Hematopoietic multipotent progenitor cell treated with erythropoietin and hydrocortisone succinate and interleukin-3 and kit ligand, for 6 days (in vitro differentiated cells): ENCODE data around the gene TMEM266.

Experiments used
- DNase-seq: peaks from one replicate; pipeline ENCODE4 v3.0.0-alpha.2; 2015

TMEM266 gene

DNA sequence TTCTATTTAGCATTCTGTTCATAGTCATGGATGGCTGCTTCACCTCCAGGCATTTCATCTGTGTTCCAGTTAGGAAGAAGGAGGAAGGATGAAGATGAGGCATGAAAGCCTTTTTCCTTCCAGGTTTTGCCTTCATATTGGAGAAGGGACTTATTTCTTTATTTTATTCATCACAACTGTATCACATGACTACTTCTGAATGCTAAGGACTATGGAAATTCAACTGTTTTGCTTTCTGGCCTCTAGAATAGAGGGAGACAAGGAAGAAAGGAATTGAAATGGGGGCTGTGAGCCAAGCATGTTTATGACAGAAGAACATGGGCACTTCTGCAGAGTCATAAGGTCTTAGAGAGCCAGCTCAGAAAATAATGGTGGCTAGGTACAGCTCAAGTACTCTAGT, 10.4 kb downstream of the TMEM266 start:
- DNase-seq, result no peak

GRCh38 chr15:76070921-76071635, 11.3 kb downstream of the TMEM266 start:
- DNase-seq, result no peak

DNA sequence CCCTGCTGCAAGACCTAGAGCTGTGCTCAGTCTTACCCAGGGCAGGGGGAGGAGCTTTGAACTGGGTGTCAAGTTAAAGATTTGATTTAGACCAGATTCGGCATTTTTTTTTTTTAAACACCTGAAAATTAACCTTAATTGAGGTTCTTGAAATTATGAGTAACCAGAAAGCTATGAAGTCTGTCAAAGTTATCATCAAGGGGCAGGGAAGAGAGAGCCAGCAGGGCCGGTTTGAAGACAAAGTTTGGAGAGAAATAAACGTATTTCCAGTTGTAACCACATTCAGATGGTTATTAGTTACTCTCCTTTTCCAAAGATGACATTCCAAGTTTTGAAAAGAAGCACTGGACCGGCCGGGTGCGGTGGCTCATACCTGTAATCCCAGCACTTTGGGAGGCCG, 12.0 kb downstream of the TMEM266 start:
- no peak for DNase-seq

GRCh38 chr15:76073554-76073953, 13.8 kb downstream of the TMEM266 start:
- DNase-seq, result no peak

GRCh38 chr15:76075046-76075445, 15.3 kb downstream of the TMEM266 start:
- DNase-seq, result no peak

- DNase-seq, result peak; percentile 6
These were observed 18.6 kb downstream of the TMEM266 start for GRCh38 chr15:76078285-76078877.

- DNase-seq, result no peak
These were observed 24.5 kb downstream of the TMEM266 start for GRCh38 chr15:76084256-76084655.

- DNase-seq, result no peak
These were observed 38.9 kb downstream of the TMEM266 start for GRCh38 chr15:76098685-76099084.

- no peak for DNase-seq
These were observed 39.6 kb downstream of the TMEM266 start for GRCh38 chr15:76099388-76099787.

DNA sequence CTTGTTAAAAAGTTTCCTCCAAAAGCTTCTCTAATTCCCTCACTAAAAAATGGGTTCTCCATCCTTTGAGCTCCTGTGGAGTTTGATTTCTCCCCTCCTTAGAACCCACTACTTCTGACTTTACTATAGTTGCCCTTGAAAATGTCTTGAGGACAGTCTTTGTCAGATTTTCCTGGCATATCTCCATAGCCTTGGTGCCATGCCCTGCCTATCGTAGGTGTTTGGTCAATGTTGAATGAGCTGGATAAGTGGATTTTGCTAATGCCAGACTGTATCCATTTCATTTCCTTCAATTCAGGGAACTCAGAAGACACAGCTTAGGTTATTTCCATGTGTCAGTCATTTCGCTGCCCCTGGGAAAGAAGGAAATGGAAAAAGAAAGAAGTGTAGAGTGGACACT, 40.6 kb downstream of the TMEM266 start:
- no peak for DNase-seq

DNA sequence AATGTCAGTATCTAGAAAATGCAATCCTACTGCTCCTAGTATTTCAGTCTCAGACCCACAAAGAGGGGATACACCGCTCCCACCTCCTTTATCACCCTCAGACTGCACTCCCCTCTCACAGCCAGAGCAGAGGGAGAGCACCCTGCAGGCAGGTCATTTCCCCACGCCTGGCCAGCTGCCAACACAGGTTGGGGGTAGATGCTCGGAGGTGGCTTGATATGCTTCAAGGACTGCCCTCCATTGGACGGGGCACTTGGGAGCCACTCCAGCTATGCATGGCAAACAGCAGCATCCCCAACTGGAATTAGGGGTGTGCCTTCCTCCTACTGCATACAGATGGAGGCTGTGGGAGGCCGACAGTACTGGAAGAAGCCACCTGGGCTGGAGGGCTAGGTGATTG, 41.9 kb downstream of the TMEM266 start:
- no peak for DNase-seq

DNA sequence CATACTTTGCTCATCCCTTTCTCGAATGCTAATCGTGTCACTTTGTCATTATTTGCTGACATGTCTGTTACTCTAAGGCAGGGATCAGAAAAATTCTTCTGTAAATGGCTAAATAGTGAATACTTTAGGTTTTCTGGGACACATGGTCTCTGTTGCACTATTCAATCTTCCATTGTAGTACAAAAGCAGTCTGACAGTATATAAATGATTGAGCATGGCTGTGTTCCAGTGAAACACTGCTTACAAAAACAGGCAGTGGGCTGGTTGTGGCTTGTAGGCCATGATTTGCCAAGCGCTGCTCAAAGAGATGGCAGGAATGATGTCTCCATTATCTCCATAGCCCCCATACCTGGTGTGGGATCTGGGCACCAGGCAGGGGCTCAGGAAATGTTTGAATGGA, 45.6 kb downstream of the TMEM266 start:
- no peak for DNase-seq

DNA sequence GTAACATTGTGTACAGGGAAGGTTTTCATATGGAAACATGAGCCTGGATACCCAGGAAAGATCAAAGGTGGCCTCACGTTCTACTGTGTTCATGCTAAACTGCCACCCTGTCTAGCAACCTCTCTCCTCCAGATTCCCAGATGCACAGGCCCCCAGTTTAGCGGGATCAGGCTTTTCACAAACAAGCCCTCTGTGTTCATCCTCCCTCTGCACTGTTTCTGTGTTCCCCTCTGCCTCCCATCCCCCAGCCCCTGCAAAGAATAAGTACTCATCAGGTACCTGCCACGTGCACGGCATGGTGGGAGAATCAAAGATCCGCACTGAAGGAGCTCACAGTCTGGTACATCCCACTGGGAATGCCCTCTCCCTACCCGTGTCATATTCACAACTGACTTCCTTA, 46.1 kb downstream of the TMEM266 start:
- DNase-seq, result no peak

GRCh38 chr15:76107169-76107568, 47.4 kb downstream of the TMEM266 start:
- no peak for DNase-seq

DNA sequence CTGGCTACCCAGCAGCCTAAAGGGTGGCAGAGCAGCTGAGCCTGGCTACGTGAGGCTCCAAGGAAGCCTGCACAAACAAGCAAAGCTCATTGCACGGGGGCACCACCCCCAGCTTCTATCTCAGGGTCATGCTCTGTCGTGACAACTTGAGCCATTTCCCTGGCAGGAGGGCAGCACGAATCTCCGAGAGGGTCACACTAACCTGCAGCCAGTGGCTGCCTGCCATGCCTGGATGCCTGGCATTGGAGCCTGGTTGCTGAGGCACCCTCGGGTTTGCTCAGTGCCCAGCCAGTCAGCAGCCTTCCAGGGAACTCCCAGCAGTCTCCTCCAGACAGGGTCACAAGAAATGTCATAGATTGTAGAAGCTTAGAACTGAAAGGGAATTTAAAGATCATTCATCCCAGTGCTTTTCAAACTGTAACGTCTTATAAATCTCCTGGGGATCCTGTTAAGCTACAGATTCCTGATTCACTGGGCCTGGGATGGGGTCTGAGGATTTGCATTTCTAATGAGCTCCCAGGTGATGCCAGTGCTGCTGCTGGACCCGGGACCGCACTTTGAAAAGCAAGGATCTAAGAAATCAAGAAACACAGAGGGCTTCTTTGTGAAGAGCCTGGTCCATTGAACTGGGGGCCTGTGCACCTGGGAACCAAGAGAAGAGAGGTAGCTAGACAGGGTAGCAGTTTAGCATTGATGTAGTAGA, 48.4 kb downstream of the TMEM266 start:
- no peak for DNase-seq

GRCh38 chr15:76109046-76109445, 49.3 kb downstream of the TMEM266 start:
- DNase-seq, result no peak

- DNase-seq, result no peak
These were observed 54.8 kb downstream of the TMEM266 start for GRCh38 chr15:76114561-76114960.

GRCh38 chr15:76116138-76116885, 56.5 kb downstream of the TMEM266 start:
- no peak for DNase-seq

DNA sequence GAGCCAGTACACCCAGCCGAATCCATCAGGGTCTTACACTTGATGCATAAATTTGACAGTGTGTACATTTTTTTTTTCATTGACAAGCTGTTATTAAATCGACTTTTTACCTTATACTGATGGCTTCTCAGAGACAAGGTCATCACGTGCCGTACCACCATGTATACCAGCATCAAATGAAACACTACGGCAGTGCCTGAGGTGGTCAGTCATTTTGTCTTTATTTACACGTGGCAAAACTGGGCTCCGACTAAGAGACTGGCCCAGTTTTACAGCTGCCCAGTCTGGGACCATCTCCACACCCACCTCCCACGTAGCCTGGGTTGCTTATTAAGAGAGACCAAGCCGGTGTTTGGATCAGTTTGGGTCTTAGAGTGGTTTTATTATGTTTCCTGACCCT, 57.4 kb downstream of the TMEM266 start:
- no peak for DNase-seq

DNA sequence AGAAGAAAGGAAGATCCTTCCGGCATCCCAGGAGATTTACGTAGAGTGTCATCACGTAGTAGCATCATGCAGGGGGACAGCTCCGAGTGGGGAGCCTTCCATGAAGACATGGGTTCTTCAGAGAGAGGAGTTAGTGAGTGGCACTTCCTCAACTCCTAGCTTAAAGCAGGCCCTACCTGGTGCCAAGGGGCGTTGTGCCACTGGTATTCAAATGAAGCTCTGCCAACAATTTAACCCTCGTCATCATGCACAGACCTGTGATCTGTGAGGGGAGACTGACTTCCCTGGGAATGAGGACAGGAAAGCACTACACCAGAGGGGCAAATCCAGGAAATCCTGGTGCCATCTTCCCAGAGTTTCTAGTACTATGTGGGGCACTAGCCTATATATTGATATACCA, 59.0 kb downstream of the TMEM266 start:
- DNase-seq, result no peak

- DNase-seq, result no peak
These were observed 63.2 kb downstream of the TMEM266 start for GRCh38 chr15:76123031-76123430.

- DNase-seq, result no peak
These were observed 67.4 kb downstream of the TMEM266 start for GRCh38 chr15:76127169-76127568.

GRCh38 chr15:76127880-76128279, 68.1 kb downstream of the TMEM266 start:
- DNase-seq, result no peak

- peak; percentile 27 for DNase-seq
These were observed 74.8 kb downstream of the TMEM266 start for GRCh38 chr15:76134537-76134936.
